COR-L47 (cell line): ENCODE measurements around the gene NDUFV3.
A peak's percentile ranks its signal among the peaks of the same experiment; 100 is the strongest.
"Not testable (repeated sequence)": the region's sequence is repeated elsewhere in the genome, so short reads cannot be mapped to it uniquely, and the experiment has no call there.

Experiments used
- DNase-seq: peaks from one replicate; lab custom pipeline; 2025; lab: John Stamatoyannopoulos, UW

NDUFV3 gene

GRCh38 chr21:42857216-42857615, 35.9 kb upstream of the NDUFV3 start:
- no peak for DNase-seq

GRCh38 chr21:42858185-42858847, 34.8 kb upstream of the NDUFV3 start:
- DNase-seq: no peak

- no peak for DNase-seq
Observed at GRCh38 chr21:42858957-42859890, 33.9 kb upstream of the NDUFV3 start.

- no peak for DNase-seq
Observed at GRCh38 chr21:42859891-42860230, 33.2 kb upstream of the NDUFV3 start.

- DNase-seq: no peak
Observed at GRCh38 chr21:42860345-42860744, 32.8 kb upstream of the NDUFV3 start.

GRCh38 chr21:42861311-42861847, 31.7 kb upstream of the NDUFV3 start:
- DNase-seq: no peak

GRCh38 chr21:42861848-42862400, 31.2 kb upstream of the NDUFV3 start:
- DNase-seq: no peak

- no peak for DNase-seq
Observed at GRCh38 chr21:42862774-42863503, 30.2 kb upstream of the NDUFV3 start.

- no peak for DNase-seq
Observed at GRCh38 chr21:42863504-42863870, 29.6 kb upstream of the NDUFV3 start.

GRCh38 chr21:42864286-42864685, 28.8 kb upstream of the NDUFV3 start:
- no peak for DNase-seq

GRCh38 chr21:42864815-42865775, 28.0 kb upstream of the NDUFV3 start:
- peak; percentile 75 for DNase-seq

- DNase-seq: peak; percentile 93
Observed at GRCh38 chr21:42865776-42866160, 27.3 kb upstream of the NDUFV3 start.

GRCh38 chr21:42868196-42868595, 24.9 kb upstream of the NDUFV3 start:
- no peak for DNase-seq

- no peak for DNase-seq
Observed at GRCh38 chr21:42873096-42873495, 20.0 kb upstream of the NDUFV3 start.

GRCh38 chr21:42875811-42876210, 17.3 kb upstream of the NDUFV3 start:
- DNase-seq: not testable (repeated sequence)

GRCh38 chr21:42878678-42878992, 14.5 kb upstream of the NDUFV3 start:
- no peak for DNase-seq

GRCh38 chr21:42878993-42879787, 13.9 kb upstream of the NDUFV3 start, which contains the start of gene WDR4:
TSS of gene WDR4 (minus strand) at chr21:42879539. CDS start at chr21:42879495, 44 bp downstream.
- DNase-seq: peak; percentile 95

- no peak for DNase-seq
Observed at GRCh38 chr21:42880352-42880751, 12.8 kb upstream of the NDUFV3 start.

GRCh38 chr21:42883921-42884320, 9.2 kb upstream of the NDUFV3 start:
- no peak for DNase-seq

- no peak for DNase-seq
Observed at GRCh38 chr21:42887326-42887725, 5.8 kb upstream of the NDUFV3 start.
